Measurements from ENCODE around the gene GMPR2. TPM values are rescaled to one million over a fixed set of nuclear protein-coding genes. Genes with fewer than 3 reads are reported as not detected.

Gene GMPR2
- total RNA-seq, 4 donors from 2014 or later = 39.0 to 57.2 (median 49.0) TPM

GRCh38 chr14:24224618-24225071 lies 8.1 kb upstream of the GMPR2 start:
- H3K4me3 ChIP-seq (ENCODE audit: low read depth, poor library complexity, severe bottlenecking) = no peak overlapping the region
- DNase-seq (ENCODE audit: low spot score in 2 of 2) = peak in 1 of 2 donors; percentile 63
- 76 to 84% methylated on average over 7 of the region's 7 CpGs for WGBS, 2 donors
- TF ChIP-seq POLR2A (IDR thresholded peaks at IDR 0.05) = no peak
- TF ChIP-seq CTCF (IDR thresholded peaks at IDR 0.05) = no peak
- intact Hi-C loops (cut with DNase I; ENCODE audit: low total_unique reads) = no loop called here

DNA sequence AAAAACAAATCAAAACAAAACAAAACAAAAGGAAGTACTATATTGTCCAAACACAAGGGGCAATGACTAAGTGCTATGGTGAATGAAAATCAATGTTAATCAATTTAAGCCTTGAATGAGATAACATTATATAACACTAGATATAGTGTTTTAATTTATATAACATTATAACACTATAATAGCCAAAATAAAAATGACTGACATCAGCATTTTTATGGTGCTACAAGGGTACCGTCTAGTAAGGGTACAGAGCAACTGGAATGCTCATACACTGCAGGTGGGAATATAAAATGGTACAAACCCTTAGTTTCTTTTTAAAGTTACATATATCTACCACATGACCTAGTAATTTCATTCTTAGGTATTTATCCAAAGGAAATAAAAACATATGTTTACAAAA lies 6.3 kb upstream of the GMPR2 start:
- no peak overlapping the region for H3K4me3 ChIP-seq (ENCODE audit: low read depth, poor library complexity, severe bottlenecking)
- intact Hi-C loops (cut with DNase I; ENCODE audit: low total_unique reads) = no loop called here
- TF ChIP-seq CTCF (IDR thresholded peaks at IDR 0.05) (no peak), POLR2A (IDR thresholded peaks at IDR 0.05) (no peak)
- DNase-seq (ENCODE audit: low spot score in 2 of 2) = no peak
- 67 to 72% methylated on average over 1 of the region's 1 CpG for WGBS, 2 donors

- TF ChIP-seq POLR2A (IDR thresholded peaks at IDR 0.05) (no peak), CTCF (IDR thresholded peaks at IDR 0.05) (no peak)
- intact Hi-C loops (cut with DNase I; ENCODE audit: low total_unique reads) = no loop called here
- no peak overlapping the region for H3K4me3 ChIP-seq (ENCODE audit: low read depth, poor library complexity, severe bottlenecking)
- 0 to 100% methylated on average over 1 of the region's 1 CpG for WGBS, 2 donors
- no peak for DNase-seq (ENCODE audit: low spot score in 2 of 2)
Measured at GRCh38 chr14:24228902-24229301, 3.8 kb upstream of the GMPR2 start.

DNA sequence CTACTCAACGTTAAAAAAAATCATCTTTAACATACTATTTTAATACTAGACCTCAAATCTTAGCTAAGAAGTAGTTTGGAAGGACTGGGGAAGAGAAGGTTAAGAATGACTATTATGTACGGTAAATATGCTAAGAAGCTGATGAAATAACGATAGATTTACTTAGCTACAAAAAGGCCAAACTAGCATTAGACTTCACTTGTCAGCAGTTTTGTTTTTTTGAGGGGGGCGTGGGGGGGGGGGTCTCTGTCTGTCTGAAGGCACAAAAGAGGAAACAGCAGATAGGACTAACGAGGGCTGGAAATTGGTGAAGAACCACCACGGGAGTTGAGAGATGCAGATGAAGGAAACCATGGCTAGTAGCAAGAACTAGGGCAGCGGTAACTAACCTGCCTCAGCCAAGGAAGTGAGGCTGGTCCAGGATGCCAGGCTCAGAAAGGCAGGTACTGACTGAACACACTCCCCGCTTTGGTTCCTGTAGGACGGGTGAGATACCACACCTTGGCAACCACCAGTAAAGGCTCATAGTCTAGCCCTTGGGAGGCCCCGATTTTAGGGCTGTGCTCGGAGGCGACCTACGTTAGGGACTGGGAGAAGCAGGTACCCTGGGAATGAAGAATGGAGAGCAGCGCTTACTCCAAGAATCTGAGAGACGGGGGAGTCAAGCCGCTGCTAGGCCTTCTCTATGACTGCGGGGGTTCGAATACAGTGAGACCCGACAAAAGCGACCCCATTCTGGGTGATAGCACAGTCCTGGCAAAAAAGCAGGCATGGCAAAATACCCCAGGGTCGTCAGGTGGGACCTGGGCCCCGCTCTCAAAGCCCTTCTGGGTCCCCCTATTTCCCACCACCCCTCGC lies 1.2 kb upstream of the GMPR2 start:
- WGBS, 2 donors = 8 to 10% methylated on average over 23 of the region's 23 CpGs
- no peak for TF ChIP-seq CTCF (IDR thresholded peaks at IDR 0.05)
- TF ChIP-seq POLR2A (IDR thresholded peaks at IDR 0.05) = no peak
- peak overlapping the region; percentile 81 for H3K4me3 ChIP-seq (ENCODE audit: low read depth, poor library complexity, severe bottlenecking)
- peak in 1 of 2 donors; percentile 84 for DNase-seq (ENCODE audit: low spot score in 2 of 2)
- intact Hi-C loops (cut with DNase I; ENCODE audit: low total_unique reads) = no loop called here

- WGBS, 2 donors = 0 to 1% methylated on average over 30 of the region's 30 CpGs
- intact Hi-C loops (cut with DNase I; ENCODE audit: low total_unique reads) = no loop called here
- peak; percentile 97 to 99 for DNase-seq (ENCODE audit: low spot score in 2 of 2)
- no peak for TF ChIP-seq POLR2A (IDR thresholded peaks at IDR 0.05)
- peak within 1 kb of the TSS; percentile 81 for H3K4me3 ChIP-seq (ENCODE audit: low read depth, poor library complexity, severe bottlenecking)
Measured at GRCh38 chr14:24232121-24232644, 546 bp upstream of the GMPR2 start, which contains the start of gene NEDD8. Gene NEDD8, minus strand, starts transcription at chr14:24232367. Its CDS starts 100 bp downstream, at chr14:24232267.

GRCh38 chr14:24233538-24233866 lies 773 bp downstream of the GMPR2 start:
- TF ChIP-seq CTCF (IDR thresholded peaks at IDR 0.05) (no peak), POLR2A (IDR thresholded peaks at IDR 0.05) (no peak)
- intact Hi-C loops (cut with DNase I; ENCODE audit: low total_unique reads) = no loop called here
- DNase-seq (ENCODE audit: low spot score in 2 of 2) = peak in 1 of 2 donors; percentile 68
- no peak overlapping the region for H3K4me3 ChIP-seq (ENCODE audit: low read depth, poor library complexity, severe bottlenecking)
- 78 to 86% methylated on average over 2 of the region's 2 CpGs for WGBS, 2 donors
